C4-2B (cell line): ENCODE results near the gene NPAS3.

Source experiments
- CTCF ChIP-seq: fragments of 450-650 bp; conservative IDR thresholded peaks from 2 replicates; pipeline ENCODE4 v1.5.1; 2017; ENCODE audit warnings: mild to moderate bottlenecking
- ZFX ChIP-seq: fragments of 450-650 bp; IDR thresholded peaks from 2 replicates; pipeline ENCODE4 v1.6.1; 2017

- TF ChIP-seq CTCF (no peak), ZFX (no peak)
Measured at GRCh38 chr14:33611405-33612196, 672.9 kb downstream of the NPAS3 start.
